Mucosa of stomach (tissue), 1 donor: ENCODE measurements around the gene MED16.
"Not testable (repeated sequence)": the region's sequence is repeated elsewhere in the genome, so short reads cannot be mapped to it uniquely, and the experiment has no call there.

Experiments used
- H3K27me3 ChIP-seq: one replicate; pipeline ENCODE4 v1.7.0; 2013; ENCODE audit warnings: mild to moderate bottlenecking, low read length; ENCODE audit not compliant: control insufficient read depth, insufficient read depth
- H3K36me3 ChIP-seq: one replicate; pipeline ENCODE4 v1.7.0; 2013; ENCODE audit warnings: low read length; ENCODE audit not compliant: control insufficient read depth, insufficient read depth
- H3K4me1 ChIP-seq: one replicate; pipeline ENCODE4 v1.7.0; 2013; ENCODE audit warnings: mild to moderate bottlenecking, low read length; ENCODE audit not compliant: control insufficient read depth, insufficient read depth
- H3K4me3 ChIP-seq: one replicate; pipeline ENCODE4 v1.7.0; 2013; ENCODE audit warnings: low read length
- H3K9ac ChIP-seq: one replicate; pipeline ENCODE4 v1.7.0; 2013; ENCODE audit warnings: mild to moderate bottlenecking, low read length, moderate library complexity
- H3K9me3 ChIP-seq: one replicate; pipeline ENCODE4 v1.7.0; 2013; ENCODE audit warnings: mild to moderate bottlenecking, low read length, moderate library complexity; ENCODE audit not compliant: control insufficient read depth
- donor health status: Pancreatic carcinoma.

The MED16 gene

GRCh38 chr19:855142-855541 is 37.8 kb downstream of the MED16 start:
- Histone ChIP-seq H3K9ac (no peak overlapping the region), H3K36me3 (no peaks in the 10 kb centered on the region), H3K4me3 (no peak overlapping the region), H3K27me3 (peaks cover 26% of the 10 kb centered on the region), H3K4me1 (peaks cover 8% of the 10 kb centered on the region), H3K9me3 (no peaks in the 10 kb centered on the region)

GRCh38 chr19:854549-854948 is 38.4 kb downstream of the MED16 start:
- H3K27me3 ChIP-seq, result peaks cover 21% of the 10 kb centered on the region

GRCh38 chr19:853614-854220 is 39.3 kb downstream of the MED16 start:
- H3K4me3 ChIP-seq, H3K9ac ChIP-seq, H3K4me1 ChIP-seq, H3K9me3 ChIP-seq, H3K36me3 ChIP-seq: not testable (repeated sequence)
- peaks cover 21% of the 10 kb centered on the region for H3K27me3 ChIP-seq

More at GRCh38 chr19:854549-854948, 38.4 kb downstream of the MED16 start:
- Histone ChIP-seq H3K9me3 (no peaks in the 10 kb centered on the region), H3K36me3 (no peaks in the 10 kb centered on the region), H3K9ac (no peak overlapping the region), H3K4me3 (no peak overlapping the region), H3K4me1 (peaks cover 5% of the 10 kb centered on the region)

GRCh38 chr19:853014-853585 is 39.9 kb downstream of the MED16 start:
- no peak overlapping the region for H3K4me3 ChIP-seq
- no peak overlapping the region for H3K9ac ChIP-seq
- peaks cover 27% of the 10 kb centered on the region for H3K27me3 ChIP-seq
- H3K9me3 ChIP-seq, result no peaks in the 10 kb centered on the region
- H3K4me1 ChIP-seq, result no peaks in the 10 kb centered on the region
- no peaks in the 10 kb centered on the region for H3K36me3 ChIP-seq

- peaks cover 34% of the 10 kb centered on the region for H3K27me3 ChIP-seq
- H3K9ac ChIP-seq, result no peak within 1 kb of the TSS
Observed at GRCh38 chr19:852136-853013, 40.6 kb downstream of the MED16 start, which contains the start of gene ELANE. TSS of gene ELANE (plus strand) at chr19:852303. CDS start at chr19:852329, 26 bp downstream.

GRCh38 chr19:850979-851335 is 42.0 kb downstream of the MED16 start:
- H3K4me1 ChIP-seq, result no peaks in the 10 kb centered on the region
- no peaks in the 10 kb centered on the region for H3K36me3 ChIP-seq
- H3K9ac ChIP-seq, result no peak overlapping the region
- peaks cover 42% of the 10 kb centered on the region for H3K27me3 ChIP-seq
- H3K4me3 ChIP-seq, result no peak overlapping the region
- H3K9me3 ChIP-seq, result no peaks in the 10 kb centered on the region

More at GRCh38 chr19:852136-853013, 40.6 kb downstream of the MED16 start, which contains the start of gene ELANE:
- Histone ChIP-seq H3K9me3 (no peaks in the 10 kb centered on the region), H3K36me3 (no peaks in the 10 kb centered on the region), H3K4me1 (no peaks in the 10 kb centered on the region), H3K4me3 (no peak within 1 kb of the TSS)

- peaks cover 46% of the 10 kb centered on the region for H3K27me3 ChIP-seq
- no peaks in the 10 kb centered on the region for H3K4me1 ChIP-seq
- H3K9me3 ChIP-seq, result no peaks in the 10 kb centered on the region
- no peaks in the 10 kb centered on the region for H3K36me3 ChIP-seq
- H3K4me3 ChIP-seq, result no peak overlapping the region
- H3K9ac ChIP-seq, result no peak overlapping the region
Observed at GRCh38 chr19:850221-850978, 42.6 kb downstream of the MED16 start.

GRCh38 chr19:849195-849594 is 43.8 kb downstream of the MED16 start:
- H3K36me3 ChIP-seq, H3K9ac ChIP-seq, H3K4me3 ChIP-seq, H3K9me3 ChIP-seq, H3K4me1 ChIP-seq: not testable (repeated sequence)
- peaks cover 50% of the 10 kb centered on the region for H3K27me3 ChIP-seq

GRCh38 chr19:848386-848921 is 44.5 kb downstream of the MED16 start:
- Histone ChIP-seq H3K27me3 (peaks cover 55% of the 10 kb centered on the region), H3K4me3 (no peak overlapping the region), H3K9ac (no peak overlapping the region), H3K4me1 (no peaks in the 10 kb centered on the region), H3K36me3 (no peaks in the 10 kb centered on the region), H3K9me3 (no peaks in the 10 kb centered on the region)

GRCh38 chr19:845707-846521 is 47.1 kb downstream of the MED16 start:
- Histone ChIP-seq H3K27me3 (peaks cover 55% of the 10 kb centered on the region), H3K36me3 (no peaks in the 10 kb centered on the region)

GRCh38 chr19:844546-844971 is 48.4 kb downstream of the MED16 start:
- Histone ChIP-seq H3K27me3 (peaks cover 60% of the 10 kb centered on the region), H3K9ac (no peak overlapping the region), H3K9me3 (no peaks in the 10 kb centered on the region), H3K4me1 (no peaks in the 10 kb centered on the region), H3K36me3 (no peaks in the 10 kb centered on the region), H3K4me3 (no peak overlapping the region)

More at GRCh38 chr19:845707-846521, 47.1 kb downstream of the MED16 start:
- Histone ChIP-seq H3K4me3 (no peak overlapping the region), H3K9ac (no peak overlapping the region), H3K9me3 (no peaks in the 10 kb centered on the region), H3K4me1 (no peaks in the 10 kb centered on the region)
